Pancreas (tissue), 10 donors: ENCODE data around the gene MCTP2. TPM values are rescaled to one million over a fixed set of nuclear protein-coding genes. Genes with fewer than 3 reads are reported as not detected.

Source experiments
- ATAC-seq, 4 donors: fragments of 200-7000 bp; cut with Tn5 transposase; one replicate each; pipeline versions ENCODE4 v1.8.0 to v1.9.1; 2020; ENCODE audit warnings: mild to moderate bottlenecking in 4 of 4, moderate library complexity in 4 of 4
- DNase-seq, 6 donors: peaks; one replicate each; pipeline ENCODE4 v3.0.0-alpha.2; 2020
- FAIRE-seq: peaks from 2 replicates; lab custom pipeline; 2012; peaks lifted over from hg19 to GRCh38; lab: Jason Lieb, UNC
- H3K27ac ChIP-seq, 4 donors: fragments of 200-600 bp; sonication (generic); 1 replicate in 3 of 4; 2 replicates in 1 of 4; pipeline versions ENCODE4 v1.5.0 to v1.8.0; 2020
- H3K27me3 ChIP-seq, 4 donors: fragments of 200-600 bp; one replicate each; pipeline ENCODE4 v1.8.0; 2021
- H3K36me3 ChIP-seq, 3 donors: fragments of 200-600 bp; sonication (generic) in 1 of 3; one replicate each; pipeline versions ENCODE4 v1.5.0 to v1.8.0; 2020 to 2021
- H3K4me1 ChIP-seq, 3 donors: fragments of 200-600 bp; one replicate each; pipeline ENCODE4 v1.8.0; 2021
- H3K4me3 ChIP-seq, 4 donors: fragments of 200-600 bp; sonication (generic) in 2 of 4; one replicate each; pipeline versions ENCODE4 v1.5.0 to v1.8.0; 2020 to 2021
- H3K9me3 ChIP-seq, 4 donors: fragments of 200-600 bp; one replicate each; pipeline ENCODE4 v1.8.0; 2021
- CTCF ChIP-seq, 4 donors: fragments of 200-600 bp; sonication (generic) in 3 of 4; IDR thresholded peaks; one replicate each; pipeline versions ENCODE4 v1.5.0 to v1.8.0; 2021; ENCODE audit warnings: antibody characterized with exemption in 4 of 4
- WGBS, 2 donors: extraction: QIAGEN DNeasy Blood & Tissue Kit; methylation state at CpG; one replicate each; pipeline ENCODE4 v1.1.7; 2013; 5-methylcytosine and 5-hydroxymethylcytosine counted together
- intact Hi-C, 3 donors: fragments of 100-400 bp; cut with DNase I; formaldehyde crosslinking; loops; one replicate each; pipeline versions ENCODE4 v1.11.1 to v1.14.2; 2022
- polyA plus RNA-seq, 2 donors: library from polyadenylated mRNA; stranded (reverse); fragments of 200-250 nt; gene quantifications; one replicate each; pipeline ENCODE4 v1.2.3, GENCODE V29; 2013
- total RNA-seq, 6 donors: library from RNA; stranded (reverse); fragmentation: NEBNext Ultra II Directional in 4 of 6; extraction: Animal tissue kit (Norgen Biotek cat#: 25700) in 4 of 6; gene quantifications; one replicate each; pipeline versions ENCODE4 v1.2.1 to v1.2.4, GENCODE V29; 2021 to 2023
- donor health status: healthy with polysubstance abuse.
- donor health status: DM: no; HTN: no; CAD: no; lungs with moderate emphysema.
- donor health status: DM: no; HTN: no; CAD: no.
- donor health status: control.
- donor health status: control.
- donor health status: Bipolar disorder and iron deficiency.
- donor health status: DM: yes; HTN: yes; CAD: no.
- donor health status: DM: no; HTN: no; CAD: no.
- donor health status: DM: no; HTN: no; CAD: no.
- donor health status: DM: yes; HTN: yes; CAD: no.

MCTP2 gene
- total and polyA plus RNA-seq, 8 donors: 3.7 to 21.4 (median 14.7) TPM

- WGBS, 2 donors: 91 to 93% methylated on average over 3 of the region's 3 CpGs
- Histone ChIP-seq H3K4me3 (no peak overlapping the region), H3K27ac (no peak overlapping the region), H3K4me1 (no peaks in the 10 kb centered on the region), H3K9me3 (no peaks in the 10 kb centered on the region), H3K27me3 (no peaks in the 10 kb centered on the region), H3K36me3 (no peaks in the 10 kb centered on the region)
- intact Hi-C loops: no loop called here
- DNase-seq: no peak
- FAIRE-seq: no peak
- TF ChIP-seq CTCF (IDR thresholded peaks at IDR 0.05): no peak
- no peak for ATAC-seq
These were observed 37.5 kb upstream of the MCTP2 start for GRCh38 chr15:94193906-94194305.

- no peaks in the 10 kb centered on the region for H3K9me3 ChIP-seq
- 77 to 83% methylated on average over 4 of the region's 4 CpGs for WGBS, 2 donors
- no peaks in the 10 kb centered on the region for H3K27me3 ChIP-seq
- no peak overlapping the region for H3K27ac ChIP-seq
- TF ChIP-seq CTCF (IDR thresholded peaks at IDR 0.05): no peak
- intact Hi-C loops: no loop called here
- no peaks in the 10 kb centered on the region for H3K36me3 ChIP-seq
- peaks cover 0 to 8% (median 0%) of the 10 kb centered on the region in 3 donors for H3K4me1 ChIP-seq
- no peak for ATAC-seq
- H3K4me3 ChIP-seq: no peak overlapping the region
- no peak for FAIRE-seq
- no peak for DNase-seq
These were observed 34.8 kb upstream of the MCTP2 start for GRCh38 chr15:94196531-94196930.

DNA sequence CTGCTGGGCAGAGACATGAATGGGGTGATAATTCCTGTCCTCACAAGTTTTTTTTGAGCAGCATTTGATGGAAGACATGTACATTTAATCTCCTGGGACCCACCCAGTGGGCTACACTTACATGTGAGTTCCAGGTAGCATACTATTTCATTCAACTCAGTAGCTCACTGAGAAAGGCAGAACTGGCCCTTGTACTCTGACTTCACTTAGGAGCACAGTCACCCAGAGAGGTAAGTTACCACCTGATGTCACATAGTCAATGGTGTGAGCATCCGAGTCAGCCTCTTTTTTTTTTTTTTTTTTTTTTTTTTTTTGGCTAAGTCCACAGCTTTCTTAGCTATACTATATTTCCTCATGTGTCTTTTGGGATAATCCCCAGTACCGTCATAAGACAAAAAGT, 32.7 kb upstream of the MCTP2 start:
- peaks cover 0 to 8% (median 3%) of the 10 kb centered on the region in 3 donors for H3K4me1 ChIP-seq
- 87 to 92% methylated on average over 2 of the region's 2 CpGs for WGBS, 2 donors
- intact Hi-C loops: no loop called here
- H3K27ac ChIP-seq: no peak overlapping the region
- H3K36me3 ChIP-seq: no peaks in the 10 kb centered on the region
- no peak for TF ChIP-seq CTCF (IDR thresholded peaks at IDR 0.05)
- no peaks in the 10 kb centered on the region for H3K9me3 ChIP-seq
- FAIRE-seq: no peak
- no peak overlapping the region for H3K4me3 ChIP-seq
- no peaks in the 10 kb centered on the region for H3K27me3 ChIP-seq
- DNase-seq: no peak
- ATAC-seq: no peak

DNA sequence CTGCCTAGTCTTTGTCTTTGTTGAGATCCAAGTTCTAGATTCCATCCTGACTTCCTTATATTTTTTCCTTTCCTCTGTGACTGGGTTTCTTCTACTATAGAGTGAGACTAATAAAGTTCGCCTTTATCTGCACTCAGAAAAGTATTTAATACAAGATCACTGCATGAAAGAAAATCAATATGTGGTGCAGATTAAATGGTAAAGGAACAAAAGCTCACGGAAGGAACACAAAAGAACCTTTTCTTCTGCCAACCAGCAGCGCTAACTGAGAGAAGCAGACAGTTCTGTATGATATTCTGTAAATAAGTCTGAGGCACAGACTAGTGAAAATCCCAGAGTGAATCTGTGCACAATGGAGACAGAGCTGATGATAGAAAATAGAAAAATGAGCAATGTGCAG, 31.6 kb upstream of the MCTP2 start:
- H3K9me3 ChIP-seq: no peaks in the 10 kb centered on the region
- peak in 3 of 4 donors; percentile 22 to 57 (median 35) for ATAC-seq
- no peak for DNase-seq
- no peaks in the 10 kb centered on the region for H3K36me3 ChIP-seq
- H3K27ac ChIP-seq: no peak overlapping the region
- FAIRE-seq: no peak
- WGBS, 2 donors: 11 to 18% methylated on average over 3 of the region's 3 CpGs
- no peaks in the 10 kb centered on the region for H3K27me3 ChIP-seq
- H3K4me3 ChIP-seq: no peak overlapping the region
- no peak for TF ChIP-seq CTCF (IDR thresholded peaks at IDR 0.05)
- intact Hi-C loops: no loop called here
- peaks cover 0 to 8% (median 3%) of the 10 kb centered on the region in 3 donors for H3K4me1 ChIP-seq

DNA sequence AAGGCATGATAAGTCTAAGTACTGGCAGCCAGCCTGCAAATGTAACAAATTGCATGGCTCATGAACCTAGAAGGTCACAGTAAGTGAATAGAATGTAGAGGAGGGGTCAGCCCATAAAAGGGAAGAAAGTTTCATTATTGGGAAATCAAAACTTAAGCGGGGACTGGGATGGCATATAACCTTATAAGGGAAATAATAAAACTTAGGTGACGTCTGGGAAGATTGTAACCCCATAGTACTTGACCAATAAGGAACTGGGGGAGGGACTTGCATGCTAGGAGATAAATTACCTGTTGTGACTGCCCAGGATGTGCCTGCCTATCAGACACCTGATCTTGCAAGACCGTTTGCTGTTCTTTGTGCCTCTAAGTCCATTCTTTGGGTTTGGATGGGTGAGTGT, 28.1 kb upstream of the MCTP2 start:
- no peaks in the 10 kb centered on the region for H3K27me3 ChIP-seq
- DNase-seq (no peak), ATAC-seq (no peak), FAIRE-seq (no peak)
- H3K36me3 ChIP-seq: no peaks in the 10 kb centered on the region
- H3K27ac ChIP-seq: no peak overlapping the region
- intact Hi-C loops: no loop called here
- WGBS, 2 donors: 54 to 55% methylated on average over 3 of the region's 3 CpGs
- TF ChIP-seq CTCF (IDR thresholded peaks at IDR 0.05): no peak
- H3K4me1 ChIP-seq: peaks cover 0 to 8% (median 3%) of the 10 kb centered on the region in 3 donors
- no peaks in the 10 kb centered on the region for H3K9me3 ChIP-seq
- no peak overlapping the region for H3K4me3 ChIP-seq
